NCI-H748 (cell line): ENCODE measurements around the gene DEAF1.

ENCODE experiments used
- DNase-seq: peaks from one replicate; lab custom pipeline; 2025; ENCODE audit not compliant: unreplicated experiment; lab: John Stamatoyannopoulos, UW

DEAF1 gene

DNA sequence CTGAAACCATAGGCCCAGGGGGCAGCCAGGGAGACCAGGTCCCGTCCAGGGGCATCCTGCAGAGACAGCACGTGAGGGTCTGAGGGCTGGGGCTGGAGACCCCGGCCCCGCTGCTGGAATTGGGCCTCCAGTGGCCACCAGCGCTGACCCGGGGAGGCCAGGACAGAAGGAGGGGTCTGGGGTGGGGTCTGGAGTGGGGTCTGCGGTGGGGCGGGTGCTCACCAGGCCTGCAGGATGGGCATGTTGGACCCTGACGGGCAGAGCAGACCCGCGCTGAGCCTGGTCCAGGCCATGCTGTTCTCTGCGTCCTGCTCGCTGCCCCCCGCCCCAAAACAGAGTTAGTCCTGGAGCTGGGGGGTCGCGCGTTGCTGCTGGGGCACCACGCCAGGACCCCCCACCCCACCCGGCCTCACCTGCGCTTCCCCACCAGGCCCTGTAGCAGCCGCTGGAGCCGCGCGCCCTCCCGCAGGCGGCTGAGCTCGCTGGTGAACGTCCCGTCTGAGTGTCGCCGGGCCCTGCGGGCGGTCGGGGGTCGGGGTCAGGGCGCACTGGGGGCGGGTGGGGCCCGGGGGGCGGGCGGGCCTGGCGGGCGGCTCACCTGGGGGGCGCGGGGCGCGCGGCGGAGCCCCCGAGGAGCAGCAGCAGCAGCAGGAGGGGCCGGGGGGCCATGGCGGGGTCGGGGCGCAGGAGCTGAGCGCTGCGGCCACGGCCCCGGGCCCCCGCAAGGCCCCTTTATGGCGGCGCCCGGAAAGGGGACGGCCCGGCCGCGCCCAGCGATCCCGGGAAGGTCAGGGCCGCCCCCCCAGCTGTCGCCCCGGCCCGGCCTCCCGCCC is 68.3 kb downstream of the DEAF1 start, which contains the start of gene SCT:
Gene SCT (minus strand): TSS at position 707 of the 833 bp plus-strand sequence. CDS start 38 bp downstream, at position 669.
- DNase-seq, result no peak

DNA sequence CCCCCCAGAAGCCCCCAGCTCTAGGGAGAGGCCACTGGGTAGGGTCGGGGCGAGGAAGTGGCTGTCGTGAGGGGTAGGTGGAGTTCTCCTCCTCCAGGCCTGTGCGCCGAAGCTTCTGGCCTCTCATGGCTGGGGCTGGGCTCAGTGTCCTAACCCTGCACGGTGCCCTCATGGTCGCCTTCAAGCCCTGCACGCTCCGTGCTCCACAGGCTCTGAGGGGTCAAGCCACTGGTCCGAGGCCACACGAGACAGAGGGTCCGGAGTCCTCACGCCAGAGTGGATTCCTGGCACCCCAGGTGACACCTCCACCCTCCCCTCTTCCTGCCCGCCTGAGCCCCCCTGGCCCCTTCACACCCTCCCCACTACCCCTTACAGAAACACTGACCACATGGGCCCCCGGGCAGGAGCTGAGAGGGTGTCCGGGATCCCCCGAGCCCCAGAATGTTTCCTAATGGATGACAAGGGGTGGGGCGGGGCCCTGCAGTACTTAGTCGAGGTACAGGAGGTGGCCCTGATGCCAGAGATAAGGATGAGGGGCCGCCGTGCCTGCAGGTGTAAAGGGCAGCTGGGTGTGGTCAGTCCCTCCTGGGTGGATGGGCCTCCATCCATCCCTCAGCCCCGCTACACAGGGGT is 69.3 kb downstream of the DEAF1 start:
- DNase-seq, result no peak

DNA sequence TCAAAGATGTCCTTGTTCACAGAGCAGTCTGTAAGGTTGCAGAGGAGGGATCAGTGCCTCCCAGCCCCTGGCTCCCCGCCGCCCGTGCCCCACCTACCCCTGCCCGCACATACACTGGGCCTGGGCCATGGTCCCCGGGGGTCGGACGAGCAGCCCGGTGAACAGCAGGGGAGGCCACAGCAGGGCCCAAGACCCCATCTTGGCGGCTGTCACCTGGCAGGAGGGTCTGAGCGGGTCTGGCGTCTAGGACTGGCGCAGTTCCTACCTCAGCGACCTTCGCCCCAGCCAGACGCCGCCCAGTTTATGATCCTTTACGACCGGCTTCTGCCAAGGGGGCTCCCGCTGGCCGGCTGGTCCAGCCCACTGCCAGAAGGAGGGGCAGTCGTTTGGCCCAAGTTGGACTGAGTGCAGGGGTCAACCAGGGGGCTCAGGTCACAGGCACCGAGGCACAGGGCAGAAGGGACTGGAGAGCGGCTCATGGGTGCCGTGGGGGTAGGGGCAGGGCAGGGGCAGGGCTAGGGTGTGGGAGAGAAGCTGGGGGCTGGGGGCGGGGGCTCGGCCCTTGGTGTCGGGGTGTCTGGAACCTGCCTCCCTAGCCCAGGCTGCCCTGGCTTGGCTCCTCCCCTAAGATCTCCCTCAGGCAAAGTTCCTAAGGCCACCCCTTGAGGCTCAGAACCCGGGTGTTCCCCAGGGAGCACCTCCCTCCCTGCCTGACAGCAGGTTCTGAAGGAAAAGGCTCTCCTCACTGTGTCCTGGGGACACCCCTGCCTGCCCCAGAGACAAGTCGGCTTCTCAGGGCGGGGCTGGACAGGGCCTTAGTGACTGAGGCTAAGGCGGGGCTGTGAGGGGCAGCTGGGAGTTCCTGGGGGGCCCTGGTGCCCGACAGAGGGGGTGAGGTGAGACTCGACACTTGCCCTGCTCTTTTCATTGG is 70.1 kb downstream of the DEAF1 start, which contains the start of gene CDHR5:
Gene CDHR5 (minus strand): TSS at position 251 of the 931 bp plus-strand sequence. CDS start 53 bp downstream, at position 198.
- no peak for DNase-seq

DNA sequence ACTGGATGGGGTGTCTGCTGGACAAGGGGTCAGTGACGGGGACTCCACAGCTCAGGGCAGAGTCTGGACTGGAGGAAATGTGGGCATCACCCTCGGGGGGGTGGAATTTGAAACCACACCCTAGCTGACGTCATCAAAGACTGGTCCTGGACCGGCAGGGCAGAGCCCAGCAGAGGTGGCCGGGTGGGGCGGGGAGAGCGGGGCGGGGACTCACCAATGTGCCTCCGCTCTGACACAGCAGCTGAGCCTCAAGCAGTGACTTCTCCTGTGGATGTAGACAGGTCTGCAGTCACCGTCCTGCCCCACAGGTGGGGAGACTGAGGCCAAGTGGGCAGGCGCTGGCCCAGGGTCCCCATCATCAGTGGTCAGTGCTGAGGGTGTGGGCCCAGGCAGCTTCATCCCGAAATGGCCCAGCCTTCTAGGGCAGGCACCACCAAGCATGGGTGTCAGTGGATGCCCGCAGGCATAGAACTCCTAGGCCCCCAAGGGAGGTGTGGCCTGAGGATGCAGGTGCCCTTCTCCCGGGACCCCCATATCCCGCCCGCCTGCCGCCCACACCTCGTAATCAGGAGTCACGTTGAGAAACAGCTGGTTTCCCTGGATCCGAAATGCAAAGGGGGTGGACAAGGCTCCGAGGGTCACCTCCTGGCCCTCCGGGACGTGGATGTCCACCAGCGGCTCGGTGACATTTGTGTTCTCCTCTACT is 70.9 kb downstream of the DEAF1 start:
- no peak for DNase-seq

DNA sequence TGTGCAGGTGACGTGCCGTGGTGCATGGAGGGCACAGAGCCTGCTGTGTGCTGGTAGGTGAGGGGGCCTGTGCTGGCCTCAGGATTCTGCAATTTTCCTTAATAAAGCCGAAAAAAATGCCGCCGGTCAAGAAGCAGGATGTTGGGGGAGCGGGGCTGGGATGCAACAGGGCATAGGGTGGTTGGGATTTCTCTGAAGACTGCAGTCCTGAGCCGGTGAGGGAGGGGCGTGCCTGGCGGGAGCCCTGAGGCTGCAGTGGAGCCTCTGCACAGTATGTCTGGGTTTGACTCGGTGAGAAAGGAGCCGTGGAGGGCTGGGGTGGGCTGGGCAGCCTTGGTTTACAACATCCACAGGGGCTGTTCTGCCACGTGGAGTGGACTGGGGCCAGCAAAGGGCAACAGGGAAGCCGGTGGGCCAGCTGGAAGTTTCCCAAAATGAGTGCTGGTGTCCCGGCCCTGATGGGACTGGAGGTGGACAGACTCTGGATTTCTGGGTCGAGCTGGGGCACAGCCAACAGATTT is 71.6 kb downstream of the DEAF1 start:
- DNase-seq, result no peak

DNA sequence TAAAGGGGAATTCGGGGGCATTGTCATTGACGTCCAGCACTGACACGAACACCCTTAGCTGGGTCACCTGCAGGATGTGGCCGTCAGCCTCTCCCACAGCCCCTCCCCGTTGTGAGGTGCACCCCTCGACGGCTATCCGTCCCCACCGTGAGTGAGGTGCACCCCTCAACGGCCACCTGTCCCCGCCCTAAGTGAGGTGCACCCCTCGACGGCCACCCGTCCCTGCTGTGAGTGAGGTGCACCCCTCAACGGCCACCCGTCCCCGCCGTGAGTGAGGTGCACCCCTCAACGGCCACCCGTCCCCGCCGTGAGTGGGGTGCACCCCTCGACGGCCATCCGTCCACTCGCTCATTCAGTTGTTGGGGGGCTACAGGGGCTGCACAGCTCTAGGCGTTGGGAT is 73.2 kb downstream of the DEAF1 start:
- DNase-seq, result no peak

DNA sequence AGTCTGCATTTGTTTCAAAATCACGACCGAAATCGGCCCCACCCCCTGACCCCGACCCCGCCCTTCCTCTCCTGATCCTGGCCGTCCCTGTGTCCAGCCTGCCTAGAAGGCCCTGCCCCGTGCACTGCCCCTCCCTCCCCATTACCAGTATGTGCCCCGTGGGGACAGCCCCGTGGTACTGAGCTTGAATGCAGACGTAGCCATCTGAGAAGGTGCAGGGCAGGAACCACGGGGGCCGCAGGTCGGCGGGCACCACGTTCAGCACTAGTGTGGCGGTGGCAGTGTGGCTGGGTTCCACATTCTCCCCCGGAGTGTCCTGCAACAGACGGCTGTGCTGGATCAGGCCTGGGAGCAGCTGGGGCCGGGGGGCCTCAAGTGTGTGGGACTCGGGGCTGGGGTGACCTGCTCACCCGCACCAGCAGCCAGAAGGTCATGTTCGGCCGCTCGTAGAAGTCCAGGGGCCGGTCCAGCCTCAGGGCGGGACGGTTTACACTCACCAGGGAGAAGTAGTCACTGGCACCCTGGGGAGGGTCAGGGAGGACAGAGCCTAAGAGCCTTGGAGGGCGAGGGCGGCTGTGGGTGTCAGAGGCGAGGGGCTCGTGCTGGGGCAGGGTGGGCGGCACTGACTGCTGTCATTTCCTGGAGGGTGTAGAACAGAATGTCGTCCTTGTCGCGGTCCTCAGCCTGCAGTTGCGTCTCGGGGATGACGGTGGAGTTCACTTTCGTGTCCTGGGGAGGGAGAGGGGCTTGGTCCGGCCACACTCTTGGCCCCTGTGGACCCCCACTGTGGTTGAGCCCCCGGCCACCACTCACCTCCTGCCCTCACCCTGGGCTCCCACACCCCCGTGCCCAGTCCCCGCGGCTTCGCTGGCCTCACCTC is 73.8 kb downstream of the DEAF1 start:
- no peak for DNase-seq

DNA sequence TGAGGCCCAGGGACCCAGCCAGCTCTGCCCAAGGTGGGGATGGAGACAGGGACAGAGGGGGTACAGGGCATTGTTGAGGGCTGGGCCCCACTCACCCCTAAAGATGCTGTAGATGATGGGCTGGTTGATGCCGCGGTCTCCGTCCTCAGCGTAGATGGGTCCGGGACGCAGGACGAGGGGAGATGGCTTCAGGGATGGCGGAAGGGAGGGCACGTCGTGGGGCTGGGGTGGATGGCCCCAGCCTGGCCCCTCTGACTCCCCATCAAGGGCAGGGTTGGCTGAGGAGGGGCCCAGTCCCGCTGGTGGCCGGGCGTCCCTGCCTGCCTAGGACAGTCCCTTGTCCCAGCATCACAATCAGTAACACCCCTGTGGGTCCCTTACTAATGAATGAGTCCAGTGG is 74.8 kb downstream of the DEAF1 start:
- DNase-seq, result no peak

DNA sequence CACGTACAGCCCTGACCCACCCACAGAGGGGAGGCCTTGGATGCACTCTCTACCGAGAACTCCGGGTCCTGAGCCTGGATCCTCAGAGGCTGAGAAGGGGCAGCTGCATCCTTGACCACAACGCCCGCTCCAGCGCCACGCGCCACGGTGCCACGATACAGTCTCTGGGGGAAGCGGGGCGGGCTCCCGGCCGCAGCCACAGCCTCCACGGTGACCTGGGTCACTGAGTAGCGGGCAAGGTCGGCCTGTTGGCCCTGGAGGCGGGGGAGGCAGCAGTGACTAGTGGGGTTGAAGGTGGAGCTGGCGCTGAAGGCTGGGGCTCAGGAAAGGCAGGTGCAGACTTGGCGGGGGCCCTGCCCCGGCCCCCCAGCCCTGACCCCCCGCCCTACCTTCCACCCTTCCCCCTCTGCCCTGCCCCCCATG is 75.4 kb downstream of the DEAF1 start:
- no peak for DNase-seq

DNA sequence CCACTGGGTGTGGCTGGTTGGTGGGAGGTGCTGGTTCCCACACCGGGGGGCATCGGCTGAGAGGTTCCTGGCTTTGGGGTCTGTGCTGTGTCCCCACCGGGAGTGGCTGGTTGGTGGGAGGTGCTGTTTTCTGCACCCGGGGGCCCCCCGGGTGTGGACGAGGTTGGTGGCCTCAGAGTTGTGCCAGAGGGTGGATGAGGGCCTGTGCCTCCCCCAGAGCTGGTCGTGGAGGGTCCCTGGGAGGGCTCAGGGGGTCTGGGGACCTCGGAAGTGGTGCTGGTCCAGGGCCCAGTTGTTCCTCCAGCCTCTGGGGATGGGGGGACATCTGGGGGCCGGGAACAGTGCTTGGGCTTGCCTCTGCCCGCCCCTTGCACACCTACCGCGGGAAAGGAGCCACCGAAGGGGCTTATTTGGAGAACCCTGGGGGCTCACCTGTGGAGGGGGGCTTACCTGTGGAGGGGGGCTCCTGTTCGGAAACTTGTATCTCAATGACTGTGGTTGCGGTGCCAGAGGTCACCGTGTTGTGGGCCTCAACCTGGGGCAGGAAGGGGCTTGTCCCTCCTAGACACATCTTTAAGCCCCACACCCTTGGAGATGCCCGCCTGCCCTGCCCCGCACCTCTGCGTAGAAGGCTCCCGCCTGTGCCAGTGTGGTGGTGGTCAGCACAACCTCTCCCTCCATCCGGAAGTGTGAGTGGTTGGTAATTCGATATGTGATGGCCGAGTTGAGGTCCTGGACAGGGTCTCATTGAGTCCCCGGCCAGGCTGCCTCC is 76.0 kb downstream of the DEAF1 start:
- DNase-seq, result no peak

DNA sequence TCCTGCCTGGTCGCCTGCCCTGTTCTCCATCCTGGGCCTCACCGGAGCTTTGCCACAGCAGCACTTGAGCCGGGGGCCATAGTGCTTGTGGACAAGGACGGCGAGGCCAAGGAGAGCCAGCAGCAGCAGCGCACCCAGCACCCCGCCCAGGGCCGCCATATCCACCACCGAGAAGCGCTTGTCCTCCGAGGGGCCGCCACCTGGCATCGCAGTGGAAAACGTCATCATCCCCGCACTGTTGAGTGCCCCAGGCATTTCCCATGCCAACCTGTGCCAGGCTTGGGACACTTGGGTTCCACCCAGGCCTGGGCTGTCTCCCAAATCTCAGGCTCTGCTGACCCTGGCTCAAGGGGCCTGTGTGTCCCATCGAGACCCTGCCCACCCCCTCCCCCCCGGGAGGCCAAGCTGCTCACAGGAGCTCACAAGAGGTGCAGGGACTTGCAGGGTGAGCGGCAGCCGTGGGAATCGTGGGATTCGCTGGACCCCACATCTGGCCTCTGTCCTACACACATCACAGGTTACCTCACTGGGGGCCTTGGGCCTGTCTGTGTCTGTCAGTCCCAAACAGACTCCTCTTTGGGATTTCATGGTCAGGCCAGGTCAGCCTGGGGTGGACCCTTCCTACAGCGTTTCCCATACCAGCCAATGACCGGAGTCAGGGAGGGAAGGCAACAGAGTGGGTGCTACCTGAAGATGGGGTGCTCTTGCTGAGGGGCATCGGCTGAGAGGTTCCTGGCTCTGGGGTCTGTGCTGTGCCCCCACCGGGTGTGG is 76.9 kb downstream of the DEAF1 start:
- DNase-seq, result no peak

DNA sequence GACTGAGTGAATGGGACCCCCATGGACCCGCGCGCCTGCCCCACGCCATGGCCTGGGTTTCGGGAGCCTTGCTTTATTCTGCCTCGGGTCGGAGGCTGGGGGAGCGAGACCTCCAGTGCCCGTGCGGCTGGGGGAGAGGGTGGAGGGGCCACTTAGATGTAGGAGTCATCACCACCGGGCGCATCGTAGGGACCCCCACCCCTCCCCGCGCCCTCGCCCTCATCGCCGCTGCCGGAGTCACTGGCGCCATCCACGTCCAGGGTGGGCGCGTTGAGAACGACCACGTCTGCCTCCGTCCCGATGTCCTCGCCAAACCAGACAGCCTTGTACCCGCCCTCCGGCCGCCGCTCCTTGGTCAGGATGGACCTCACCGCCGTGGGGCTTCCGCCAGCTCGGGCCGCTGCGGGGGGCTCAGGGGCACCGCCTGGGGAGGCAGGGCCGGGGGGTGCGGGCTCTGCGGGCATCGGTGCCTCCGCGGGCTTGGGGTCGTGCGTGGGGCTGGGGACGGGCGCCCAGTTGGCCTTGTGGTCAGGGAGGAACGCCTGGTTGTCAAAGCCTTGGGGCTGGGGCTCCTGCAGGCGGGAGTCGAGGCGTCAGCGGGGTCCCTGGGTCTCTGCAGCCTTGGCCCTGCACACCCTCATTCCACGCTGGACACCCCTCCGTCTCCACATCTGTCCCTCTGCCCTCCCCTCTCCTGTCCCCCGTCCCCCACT is 77.7 kb downstream of the DEAF1 start:
- no peak for DNase-seq

DNA sequence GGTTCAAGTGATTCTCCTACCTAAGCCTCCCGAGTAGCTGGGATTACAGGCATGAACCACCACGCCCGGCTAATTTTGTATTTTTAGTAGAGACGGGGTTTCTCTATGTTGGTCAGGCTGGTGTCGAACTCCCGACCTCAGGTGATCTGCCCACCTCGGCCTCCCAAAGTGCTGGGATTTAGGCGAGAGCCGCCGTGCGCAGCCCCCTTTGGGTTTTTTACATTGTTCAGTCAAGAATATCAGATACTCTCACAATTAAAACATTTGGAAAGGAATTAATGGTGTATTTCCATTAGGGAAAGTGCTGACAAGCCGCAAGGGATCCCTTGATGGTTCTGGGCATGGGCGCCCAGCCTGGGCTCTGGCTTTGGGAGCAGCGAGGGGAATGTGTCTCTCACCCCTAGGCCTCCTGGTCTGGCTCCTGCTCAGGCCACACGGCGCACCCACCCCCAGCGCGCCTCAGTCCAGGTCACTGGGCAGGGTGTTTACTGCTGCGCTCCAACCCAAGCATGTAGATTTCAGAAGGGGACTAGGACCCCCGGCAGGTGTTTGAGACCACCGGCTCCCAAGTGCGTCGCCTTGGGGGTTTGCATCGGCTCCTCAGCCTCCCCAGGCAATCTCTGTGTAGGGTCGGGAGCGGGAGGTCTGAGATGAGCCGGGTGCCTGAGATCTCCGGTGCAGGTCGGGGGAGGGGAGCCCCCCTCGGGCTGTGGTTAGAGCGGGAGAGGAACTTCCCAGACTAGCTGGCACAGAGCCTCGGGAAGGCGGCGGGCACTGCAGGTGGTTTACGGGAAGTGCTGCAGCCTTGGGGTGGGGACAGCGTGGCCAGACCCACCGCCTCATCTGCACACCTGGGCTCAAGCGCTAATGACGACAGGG is 78.5 kb downstream of the DEAF1 start:
- no peak for DNase-seq

DNA sequence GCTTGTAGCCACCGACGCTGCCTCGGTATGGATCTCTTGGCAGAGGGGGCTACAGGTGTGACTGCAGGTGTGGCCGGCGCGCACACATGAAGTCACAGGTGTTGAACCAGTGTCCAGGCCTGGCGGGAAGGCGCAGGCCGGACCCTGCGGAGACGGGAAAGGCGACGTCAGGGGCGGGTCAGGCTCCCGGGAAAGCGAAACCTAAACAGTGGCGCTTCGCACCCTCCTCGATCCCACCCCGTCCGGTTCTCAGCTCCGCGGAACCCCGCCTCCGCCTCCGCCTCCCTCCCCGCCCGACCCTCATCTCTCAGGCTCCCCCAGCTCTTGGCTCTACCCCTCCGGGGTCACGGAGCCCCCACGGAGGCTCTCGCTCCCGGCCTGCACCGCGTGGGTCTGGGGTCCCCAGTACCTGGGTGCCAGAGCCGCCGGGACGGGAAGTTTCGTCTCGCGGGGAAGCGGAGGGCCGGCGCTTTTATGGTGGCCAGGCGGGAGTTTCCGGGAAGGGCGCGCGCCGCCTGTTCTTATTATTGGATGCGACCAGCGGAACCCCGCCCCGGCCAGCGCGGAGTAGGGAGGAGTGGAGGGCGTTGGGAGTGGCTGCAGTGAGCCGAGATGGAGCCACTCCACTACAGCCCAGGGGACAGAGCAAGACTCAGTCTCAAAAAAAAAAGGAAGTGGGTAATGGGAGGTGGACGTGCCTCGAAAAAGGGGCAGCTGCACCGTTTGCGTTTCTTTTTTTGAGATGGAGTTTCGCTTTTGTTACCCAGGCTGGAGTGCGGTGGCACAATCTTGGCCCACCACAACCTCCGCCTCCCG is 79.3 kb downstream of the DEAF1 start, which contains the start of gene IRF7:
Gene IRF7 (minus strand): TSS at position 447 of the 816 bp plus-strand sequence. CDS start 586 bp downstream, outside the sequence.
- DNase-seq, result peak; percentile 92
